Sigmoid colon (tissue), 7 donors: Measurements from ENCODE around the gene SOHLH2. TPM values are rescaled to one million over a fixed set of nuclear protein-coding genes. Genes with fewer than 3 reads are reported as not detected.

Experiments
- DNase-seq: peaks from one replicate; pipeline ENCODE4 v3.0.0-alpha.2; 2019
- H3K27ac ChIP-seq, 4 donors: fragments of 200-600 bp; sonication (generic); one replicate each; pipeline ENCODE4 v1.5.1; 2016 to 2019; ENCODE audit warnings: mild to moderate bottlenecking in 1 of 4
- H3K27me3 ChIP-seq, 3 donors: fragments of 200-600 bp; sonication (generic); one replicate each; pipeline ENCODE4 v1.5.1; 2019; ENCODE audit warnings: mild to moderate bottlenecking in 1 of 3
- H3K36me3 ChIP-seq, 4 donors: fragments of 200-600 bp; sonication (generic); one replicate each; pipeline ENCODE4 v1.5.1; 2016 to 2019
- H3K4me1 ChIP-seq, 4 donors: fragments of 200-600 bp; sonication (generic); one replicate each; pipeline ENCODE4 v1.5.1; 2017 to 2019
- H3K4me3 ChIP-seq, 4 donors: fragments of 200-600 bp; sonication (generic); one replicate each; pipeline ENCODE4 v1.5.1; 2017 to 2019; ENCODE audit warnings: mild to moderate bottlenecking in 2 of 4, moderate library complexity in 1 of 4
- H3K9me3 ChIP-seq, 4 donors: fragments of 200-600 bp in 3 of 4; sonication (generic) in 3 of 4; one replicate each; pipeline versions ENCODE4 v1.5.1 to v1.6.1; 2013 to 2019
- EP300 ChIP-seq, 4 donors: sonication (generic); formaldehyde crosslinking; IDR thresholded peaks; one replicate each; pipeline ENCODE4 v1.6.1; 2017; ENCODE audit warnings: antibody characterized with exemption in 4 of 4
- POLR2A ChIP-seq, 2 donors: fragments of 450-650 bp; IDR thresholded peaks; one replicate each; pipeline ENCODE4 v1.6.1; 2016; ENCODE audit warnings: antibody characterized with exemption in 2 of 2, mild to moderate bottlenecking in 2 of 2, moderate library complexity in 2 of 2
- POLR2AphosphoS5 ChIP-seq, 4 donors: sonication (generic); formaldehyde crosslinking; IDR thresholded peaks; one replicate each; pipeline ENCODE4 v1.6.1; 2017; ENCODE audit warnings: antibody characterized with exemption in 4 of 4
- WGBS, 2 donors: extraction: QIAGEN DNeasy Blood & Tissue Kit; methylation state at CpG; one replicate each; pipeline ENCODE4 v1.1.7; 2013; 5-methylcytosine and 5-hydroxymethylcytosine counted together
- intact Hi-C: fragments of 100-400 bp; cut with DNase I; formaldehyde crosslinking; loops from one replicate; pipeline ENCODE4 v1.15.1; 2023
- polyA plus RNA-seq, 3 donors: library from polyadenylated mRNA; stranded (reverse); fragments of 200-250 nt; gene quantifications; one replicate each; pipeline ENCODE4 v1.2.3, GENCODE V29; 2013
- total RNA-seq, 4 donors: library from RNA; depleted of rRNA; stranded (reverse); fragments of >200 nt; gene quantifications; one replicate each; pipeline ENCODE4 v1.1.0, GENCODE V29; 2016
- TF ChIP-seq, protein P1 (sequence below), 4 experiments: fragments of 450-650 bp in 3 of 4; fragments of 200-600 bp in 1 of 4; IDR thresholded peaks; one replicate each; pipeline ENCODE4 v1.5.1; 2016 to 2019; ENCODE audit warnings: antibody characterized with exemption in 4 of 4, mild to moderate bottlenecking in 3 of 4, moderate library complexity in 2 of 4
- donor health status: healthy with polysubstance abuse.
- donor health status: Bipolar disorder and iron deficiency.
- donor health status: healthy.

Gene SOHLH2, protein sequence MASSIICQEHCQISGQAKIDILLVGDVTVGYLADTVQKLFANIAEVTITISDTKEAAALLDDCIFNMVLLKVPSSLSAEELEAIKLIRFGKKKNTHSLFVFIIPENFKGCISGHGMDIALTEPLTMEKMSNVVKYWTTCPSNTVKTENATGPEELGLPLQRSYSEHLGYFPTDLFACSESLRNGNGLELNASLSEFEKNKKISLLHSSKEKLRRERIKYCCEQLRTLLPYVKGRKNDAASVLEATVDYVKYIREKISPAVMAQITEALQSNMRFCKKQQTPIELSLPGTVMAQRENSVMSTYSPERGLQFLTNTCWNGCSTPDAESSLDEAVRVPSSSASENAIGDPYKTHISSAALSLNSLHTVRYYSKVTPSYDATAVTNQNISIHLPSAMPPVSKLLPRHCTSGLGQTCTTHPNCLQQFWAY
- total RNA-seq (1 to 10 TPM in 3 of 4 donors, not detected in 1; 1.2 to 6.1 (median 1.3) TPM), polyA plus RNA-seq (under 1 TPM in 1 of 3 donors, not detected in 2; 0.06 TPM)

DNA sequence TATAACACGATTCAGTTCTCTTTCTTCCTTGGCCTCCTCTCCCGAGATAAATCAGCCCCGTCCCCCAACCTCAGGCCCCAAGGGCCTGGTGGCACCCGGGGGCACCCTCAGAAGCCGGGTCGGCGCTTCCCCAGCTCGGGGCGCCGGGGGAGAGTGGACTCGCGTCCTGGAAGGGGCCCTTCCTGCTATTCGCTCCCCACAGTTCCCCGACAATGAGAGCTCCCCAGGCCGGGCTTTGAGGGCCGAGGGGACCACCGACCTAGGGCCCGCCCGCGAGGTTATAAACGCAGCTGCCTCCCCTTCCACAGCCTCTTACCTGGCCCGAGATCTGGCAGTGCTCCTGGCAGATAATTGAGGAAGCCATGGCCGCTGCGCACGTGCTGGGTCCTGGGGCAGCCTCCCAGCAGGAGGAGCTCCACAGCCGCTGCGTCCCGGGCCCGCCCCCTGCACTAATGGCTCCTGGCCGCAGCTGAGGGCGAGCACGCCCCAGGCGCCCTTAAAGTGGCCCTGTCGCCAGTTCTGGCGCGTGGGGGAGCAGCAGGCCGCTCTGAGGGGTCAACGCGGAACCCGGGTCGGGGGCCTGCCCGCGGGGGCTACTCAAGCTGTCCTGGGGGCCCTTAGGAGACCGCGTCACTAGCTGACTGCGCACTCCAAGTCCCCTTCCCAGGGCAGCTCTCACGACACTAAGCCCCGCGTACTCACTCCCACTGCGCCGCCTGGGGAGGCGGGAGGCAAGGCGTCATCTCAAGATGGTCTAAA lies at the start of gene SOHLH2:
TSS of gene SOHLH2 (minus strand) at position 394 of the 759 bp plus-strand sequence. CDS start at position 364, 30 bp downstream.
- H3K4me3 ChIP-seq: no peak within 1 kb of the TSS
- H3K4me1 ChIP-seq: no peaks in the 10 kb centered on the region
- no peak within 1 kb of the TSS for H3K27ac ChIP-seq
- DNase-seq: no peak
- TF ChIP-seq EP300 (IDR thresholded peaks at IDR 0.05) (no peak), POLR2AphosphoS5 (IDR thresholded peaks at IDR 0.05) (no peak), POLR2A (IDR thresholded peaks at IDR 0.05) (no peak)
- TF ChIP-seq, protein P1, sequence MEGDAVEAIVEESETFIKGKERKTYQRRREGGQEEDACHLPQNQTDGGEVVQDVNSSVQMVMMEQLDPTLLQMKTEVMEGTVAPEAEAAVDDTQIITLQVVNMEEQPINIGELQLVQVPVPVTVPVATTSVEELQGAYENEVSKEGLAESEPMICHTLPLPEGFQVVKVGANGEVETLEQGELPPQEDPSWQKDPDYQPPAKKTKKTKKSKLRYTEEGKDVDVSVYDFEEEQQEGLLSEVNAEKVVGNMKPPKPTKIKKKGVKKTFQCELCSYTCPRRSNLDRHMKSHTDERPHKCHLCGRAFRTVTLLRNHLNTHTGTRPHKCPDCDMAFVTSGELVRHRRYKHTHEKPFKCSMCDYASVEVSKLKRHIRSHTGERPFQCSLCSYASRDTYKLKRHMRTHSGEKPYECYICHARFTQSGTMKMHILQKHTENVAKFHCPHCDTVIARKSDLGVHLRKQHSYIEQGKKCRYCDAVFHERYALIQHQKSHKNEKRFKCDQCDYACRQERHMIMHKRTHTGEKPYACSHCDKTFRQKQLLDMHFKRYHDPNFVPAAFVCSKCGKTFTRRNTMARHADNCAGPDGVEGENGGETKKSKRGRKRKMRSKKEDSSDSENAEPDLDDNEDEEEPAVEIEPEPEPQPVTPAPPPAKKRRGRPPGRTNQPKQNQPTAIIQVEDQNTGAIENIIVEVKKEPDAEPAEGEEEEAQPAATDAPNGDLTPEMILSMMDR (IDR thresholded peaks at IDR 0.05): no peak
- no peaks in the 10 kb centered on the region for H3K27me3 ChIP-seq
- no peaks in the 10 kb centered on the region for H3K36me3 ChIP-seq
- no peaks in the 10 kb centered on the region for H3K9me3 ChIP-seq
- 93 to 95% methylated on average over 53 of the region's 53 CpGs for WGBS, 2 donors
- intact Hi-C loops: no loop called here

DNA sequence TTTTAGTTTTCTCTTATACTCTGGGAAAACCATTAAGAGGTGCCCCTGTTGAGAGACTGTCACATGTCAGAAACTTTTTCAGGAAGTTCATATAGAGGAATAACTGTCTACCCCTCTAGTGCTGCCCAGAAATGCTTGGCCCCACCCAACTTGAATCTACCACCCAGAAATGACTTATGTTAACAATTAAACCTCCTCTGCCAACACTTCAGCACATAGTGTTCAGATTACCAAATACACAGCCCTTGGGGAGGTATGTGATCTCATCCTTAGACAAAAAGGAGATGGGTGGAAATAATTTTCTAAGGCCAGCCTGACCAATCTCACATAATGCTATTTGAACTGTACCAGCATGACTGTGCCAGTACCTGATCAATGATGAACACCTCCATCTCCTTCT lies 47.6 kb upstream of the SOHLH2 start:
- H3K27ac ChIP-seq: no peak overlapping the region
- H3K4me3 ChIP-seq: no peak overlapping the region
- H3K4me1 ChIP-seq: no peaks in the 10 kb centered on the region
- no peaks in the 10 kb centered on the region for H3K9me3 ChIP-seq
- H3K36me3 ChIP-seq: no peaks in the 10 kb centered on the region
- no peaks in the 10 kb centered on the region for H3K27me3 ChIP-seq
- no peak for DNase-seq
- TF ChIP-seq, protein P1 (IDR thresholded peaks at IDR 0.05): no peak
- no peak for TF ChIP-seq POLR2AphosphoS5 (IDR thresholded peaks at IDR 0.05)
- TF ChIP-seq EP300 (IDR thresholded peaks at IDR 0.05): no peak
- TF ChIP-seq POLR2A (IDR thresholded peaks at IDR 0.05): no peak
- intact Hi-C loops: no loop called here

DNA sequence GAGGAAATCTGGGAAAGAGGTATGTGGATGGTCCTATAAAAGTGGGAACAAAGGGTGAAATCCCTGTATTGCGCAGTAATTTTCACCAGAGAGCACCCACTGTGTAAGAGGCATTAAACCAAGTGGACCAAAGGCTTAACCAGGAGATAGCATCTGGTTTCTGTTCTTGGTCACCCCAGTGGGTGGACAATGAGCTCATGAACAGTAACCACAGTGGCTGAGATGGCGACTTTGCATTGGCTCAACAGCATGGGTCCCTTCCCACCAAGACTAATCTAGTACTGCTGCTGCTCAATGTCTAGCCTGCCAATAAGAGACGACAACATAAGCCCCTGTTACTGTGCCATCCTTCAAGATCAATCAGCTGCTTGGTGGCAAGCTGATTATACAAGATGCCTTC lies 46.7 kb upstream of the SOHLH2 start:
- 92 to 93% methylated on average over 3 of the region's 3 CpGs for WGBS, 2 donors
- no peaks in the 10 kb centered on the region for H3K27me3 ChIP-seq
- no peak overlapping the region for H3K4me3 ChIP-seq
- no peak overlapping the region for H3K27ac ChIP-seq
- TF ChIP-seq EP300 (IDR thresholded peaks at IDR 0.05): no peak
- intact Hi-C loops: no loop called here
- no peaks in the 10 kb centered on the region for H3K9me3 ChIP-seq
- no peaks in the 10 kb centered on the region for H3K4me1 ChIP-seq
- no peaks in the 10 kb centered on the region for H3K36me3 ChIP-seq
- no peak for DNase-seq

DNA sequence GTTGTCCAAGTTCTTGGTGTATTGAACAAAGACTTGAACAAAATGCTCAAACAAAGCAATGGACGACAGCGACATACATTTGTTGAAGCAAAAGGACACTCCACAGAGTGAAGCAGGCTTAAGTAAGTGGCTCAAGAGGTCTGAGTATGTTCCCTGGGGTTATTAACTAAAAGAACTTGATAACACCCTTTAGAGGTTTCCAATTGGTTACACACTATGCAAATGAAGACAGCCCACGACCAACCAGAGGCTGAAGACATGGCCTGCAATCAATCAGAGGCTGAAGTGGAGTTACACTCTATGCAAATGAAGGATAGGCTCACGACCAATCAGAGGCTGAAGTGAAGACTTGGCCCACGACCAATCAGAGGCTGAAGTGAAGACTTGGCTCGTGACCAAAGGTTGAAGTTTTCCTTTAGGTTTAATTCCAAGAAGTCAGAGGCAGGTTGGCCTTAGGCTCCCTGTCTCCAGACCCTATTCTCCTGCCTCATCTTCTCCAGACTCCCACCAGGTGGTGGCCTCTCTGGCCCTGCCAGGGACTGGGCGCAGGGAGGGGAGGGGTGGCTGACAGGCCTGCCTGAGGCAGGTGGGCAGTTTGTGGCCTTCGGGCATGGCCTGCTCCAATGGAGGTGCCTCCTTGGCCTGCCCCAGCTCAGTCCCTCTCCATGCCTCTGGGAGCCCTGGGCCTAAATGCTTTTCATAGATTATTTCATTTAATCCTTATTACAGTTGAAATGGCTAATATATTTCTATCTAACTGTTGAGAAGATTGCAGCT lies 45.2 kb upstream of the SOHLH2 start:
- no peaks in the 10 kb centered on the region for H3K27me3 ChIP-seq
- H3K27ac ChIP-seq: no peak overlapping the region
- H3K4me1 ChIP-seq: no peaks in the 10 kb centered on the region
- no peak for DNase-seq
- H3K4me3 ChIP-seq: no peak overlapping the region
- no peaks in the 10 kb centered on the region for H3K9me3 ChIP-seq
- H3K36me3 ChIP-seq: no peaks in the 10 kb centered on the region
- TF ChIP-seq, protein P1 (IDR thresholded peaks at IDR 0.05): no peak
- no peak for TF ChIP-seq POLR2A (IDR thresholded peaks at IDR 0.05)
- TF ChIP-seq POLR2AphosphoS5 (IDR thresholded peaks at IDR 0.05): no peak
- no peak for TF ChIP-seq EP300 (IDR thresholded peaks at IDR 0.05)
- intact Hi-C loops: no loop called here
- WGBS, 2 donors: 85 to 87% methylated on average over 8 of the region's 8 CpGs

DNA sequence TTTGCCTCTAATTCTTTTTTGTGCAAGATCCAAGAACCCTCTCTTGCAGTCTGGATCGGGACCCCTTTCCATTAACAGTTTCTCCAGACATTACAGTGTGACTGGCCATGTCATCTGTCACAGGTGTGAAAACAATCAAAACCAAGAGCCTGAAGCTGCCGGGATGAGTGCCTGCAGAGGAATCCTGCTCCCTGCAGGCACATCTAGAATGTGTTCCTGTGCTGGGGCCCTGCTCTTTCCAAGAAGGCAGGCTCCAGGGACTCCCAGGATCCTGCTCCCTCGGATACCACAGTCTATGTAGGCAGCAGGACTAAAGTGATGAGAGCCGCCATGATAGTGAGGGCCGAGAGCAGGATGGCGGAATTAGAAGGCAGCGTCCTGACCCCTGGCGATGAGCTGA lies 44.5 kb upstream of the SOHLH2 start:
- H3K4me3 ChIP-seq: no peak overlapping the region
- intact Hi-C loops: no loop called here
- no peaks in the 10 kb centered on the region for H3K36me3 ChIP-seq
- H3K27ac ChIP-seq: no peak overlapping the region
- WGBS, 2 donors: 83 to 85% methylated on average over 8 of the region's 8 CpGs
- H3K9me3 ChIP-seq: no peaks in the 10 kb centered on the region
- DNase-seq: no peak
- no peak for TF ChIP-seq POLR2AphosphoS5 (IDR thresholded peaks at IDR 0.05)
- TF ChIP-seq, protein P1 (IDR thresholded peaks at IDR 0.05): no peak
- no peak for TF ChIP-seq EP300 (IDR thresholded peaks at IDR 0.05)
- TF ChIP-seq POLR2A (IDR thresholded peaks at IDR 0.05): no peak
- H3K4me1 ChIP-seq: no peaks in the 10 kb centered on the region
- H3K27me3 ChIP-seq: no peaks in the 10 kb centered on the region
